ENCODE measurements around the gene UCKL1. TPM values are rescaled to one million over a fixed set of nuclear protein-coding genes. Genes with fewer than 3 reads are reported as not detected.
"Not testable (repeated sequence)": the region's sequence is repeated elsewhere in the genome, so short reads cannot be mapped to it uniquely, and the experiment has no call there.

UCKL1 gene
- total RNA-seq = 20.2 TPM

DNA sequence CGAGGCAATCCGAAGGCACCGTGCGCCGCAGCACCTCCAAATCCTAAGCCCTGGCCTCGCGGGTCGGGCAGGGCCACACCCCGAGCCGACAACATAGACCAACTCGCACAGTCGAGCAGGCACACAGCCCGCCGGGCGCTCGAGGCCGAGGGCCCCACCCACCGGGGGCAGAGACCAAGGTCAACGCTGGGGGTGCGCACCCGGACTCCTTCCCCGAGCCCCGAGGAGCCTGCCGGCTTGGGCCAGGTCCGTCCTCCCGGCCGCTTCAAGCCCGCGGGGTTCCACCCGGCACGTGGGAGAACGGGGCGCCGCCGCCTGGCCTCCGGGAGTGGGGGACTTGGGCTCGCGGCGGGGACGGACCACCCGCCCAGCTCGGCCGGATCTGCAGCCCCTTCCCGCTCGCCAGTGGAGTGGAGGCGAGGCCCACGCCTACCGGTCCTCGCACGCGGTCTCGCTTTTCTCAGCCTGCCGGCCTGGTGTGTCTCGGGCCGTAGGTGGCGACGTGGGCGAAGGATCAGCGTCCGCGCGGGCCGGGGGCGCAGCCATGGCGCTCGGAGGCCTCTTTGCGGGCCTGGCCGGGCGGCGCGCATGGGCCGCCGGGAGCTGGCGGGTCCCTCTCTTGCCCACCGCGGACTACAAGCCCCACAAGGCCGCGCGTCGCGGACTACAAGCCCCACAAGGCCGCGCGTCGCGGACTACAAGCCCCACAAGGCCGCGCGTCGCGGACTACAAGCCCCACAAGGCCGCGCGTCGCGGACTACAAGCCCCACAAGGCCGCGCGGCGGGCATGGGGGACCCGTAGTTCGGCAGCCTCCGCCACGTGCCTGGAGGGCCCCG, at the start of gene UCKL1:
TSS of gene UCKL1 (minus strand) at position 590 of the 837 bp plus-strand sequence. CDS start at position 546, 44 bp downstream.
- ATAC-seq (peak; percentile 77), DNase-seq (ENCODE audit: low spot score) (peak; percentile 93)

DNA sequence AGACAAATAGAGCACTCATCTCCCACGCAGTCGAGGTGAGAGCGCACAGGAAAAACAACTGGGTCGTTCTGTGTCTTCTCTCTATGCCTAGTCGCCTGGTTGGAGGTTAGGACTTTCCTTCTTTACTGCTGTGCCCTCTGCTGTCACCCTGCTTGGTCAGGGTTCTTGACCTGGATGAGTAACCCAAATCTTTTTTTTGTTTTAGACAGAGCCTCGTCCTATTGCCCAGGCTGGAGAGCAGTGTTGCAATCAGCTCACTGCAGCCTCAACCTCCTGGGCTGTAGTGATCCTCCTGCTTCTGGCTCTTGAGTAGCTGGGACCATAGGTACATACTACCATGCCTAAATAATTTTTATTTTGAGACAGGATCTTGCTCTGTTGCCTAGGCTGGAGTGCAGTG, 49.2 kb upstream of the UCKL1 start:
- DNase-seq (ENCODE audit: low spot score) = no peak
- peak; percentile 87 for ATAC-seq

DNA sequence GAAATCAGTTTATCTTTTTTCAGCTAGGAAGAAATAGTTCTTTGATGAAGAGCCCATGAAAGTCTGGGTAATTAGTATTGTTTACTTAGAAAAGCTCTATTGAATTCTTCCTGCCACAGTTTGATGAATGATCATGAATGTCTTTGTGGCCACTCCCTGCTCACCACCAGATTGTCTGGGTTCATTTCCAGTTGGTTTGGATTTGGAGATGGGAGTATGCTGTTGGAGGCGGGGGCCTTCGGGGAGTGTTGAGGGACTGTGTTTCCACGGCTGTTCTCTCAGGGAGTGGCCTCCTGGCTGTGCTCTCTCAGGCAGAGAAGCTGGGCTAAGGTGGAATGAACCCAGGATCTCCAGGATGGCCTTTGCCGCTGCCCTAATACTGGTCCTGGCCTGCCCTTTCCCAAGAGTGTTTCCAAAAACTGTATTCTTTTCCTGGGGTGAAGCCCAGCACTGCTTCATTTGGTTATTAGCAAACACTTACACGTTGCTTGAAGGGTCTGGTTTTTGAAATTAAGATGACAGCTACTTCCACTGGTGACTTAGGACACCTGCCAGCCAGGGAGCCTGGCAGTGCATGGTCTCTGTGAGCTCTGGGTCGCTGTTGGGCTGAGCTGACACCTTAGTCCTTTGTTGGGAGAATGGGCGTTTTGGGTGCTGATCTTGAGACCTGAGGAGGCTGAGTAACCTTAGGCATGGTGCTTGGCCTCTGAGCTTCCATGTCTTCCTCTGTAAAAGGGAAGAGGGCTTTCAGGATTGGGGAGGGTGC, 47.9 kb upstream of the UCKL1 start:
- no peak for ATAC-seq
- DNase-seq (ENCODE audit: low spot score) = no peak

DNA sequence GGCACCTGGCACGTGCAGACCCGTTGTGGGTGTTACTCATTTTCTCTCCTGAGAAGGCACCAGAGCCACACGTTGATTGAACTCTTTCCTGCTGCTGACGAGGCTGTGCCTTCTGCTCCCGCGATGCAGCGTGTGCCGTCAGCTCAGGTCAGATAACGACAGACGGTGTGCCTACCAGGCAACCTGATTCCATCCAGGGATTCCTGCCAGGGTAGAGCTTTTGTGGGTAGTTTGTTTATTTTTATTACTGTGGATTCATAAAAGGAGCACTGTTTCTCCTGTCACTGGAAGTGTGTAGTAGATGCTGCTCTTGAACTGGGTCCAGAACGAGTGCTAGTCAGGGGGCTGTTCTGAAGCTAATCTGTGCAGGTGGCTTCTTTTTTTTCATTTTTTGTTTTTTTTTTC, 45.4 kb upstream of the UCKL1 start:
- no peak for ATAC-seq
- DNase-seq (ENCODE audit: low spot score) = no peak

DNA sequence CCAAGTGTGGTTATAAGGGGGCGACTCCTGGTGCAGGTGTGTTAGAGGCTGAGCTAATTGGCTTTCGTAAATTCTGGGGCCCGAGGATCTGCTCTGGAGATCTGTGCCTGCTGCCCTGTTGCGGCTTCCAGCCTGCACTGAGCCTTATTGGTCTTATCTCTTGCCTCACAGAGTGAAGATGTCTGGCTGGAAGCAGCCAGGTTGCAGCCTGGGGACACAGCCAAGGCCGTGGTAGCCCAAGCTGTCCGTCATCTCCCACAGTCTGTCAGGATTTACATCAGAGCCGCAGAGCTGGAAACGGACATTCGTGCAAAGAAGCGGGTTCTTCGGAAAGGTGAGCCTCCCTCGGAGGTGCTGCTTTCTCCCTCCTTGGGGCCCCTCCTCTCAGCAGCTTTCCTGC, 44.7 kb upstream of the UCKL1 start:
- DNase-seq (ENCODE audit: low spot score) = no peak
- no peak for ATAC-seq

DNA sequence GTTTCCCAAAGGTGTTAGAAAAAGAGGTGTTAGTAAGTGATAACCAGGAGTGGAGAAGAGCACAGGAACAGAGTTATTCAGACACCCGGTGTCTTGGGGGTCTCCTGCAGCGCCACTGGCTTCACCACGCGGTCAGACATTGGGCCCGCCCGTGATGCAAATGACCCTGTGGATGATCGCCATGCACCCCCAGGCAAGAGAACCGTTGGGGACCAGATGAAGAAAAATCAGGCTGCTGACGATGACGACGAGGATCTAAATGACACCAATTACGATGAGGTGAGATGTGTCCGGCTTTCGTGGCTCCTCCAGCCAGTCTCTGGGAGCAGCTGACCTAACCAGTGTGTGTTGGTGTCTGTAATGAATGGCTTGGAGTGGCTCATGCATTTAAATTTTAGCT, 26.7 kb upstream of the UCKL1 start:
- DNase-seq (ENCODE audit: low spot score) (no peak), ATAC-seq (no peak)

DNA sequence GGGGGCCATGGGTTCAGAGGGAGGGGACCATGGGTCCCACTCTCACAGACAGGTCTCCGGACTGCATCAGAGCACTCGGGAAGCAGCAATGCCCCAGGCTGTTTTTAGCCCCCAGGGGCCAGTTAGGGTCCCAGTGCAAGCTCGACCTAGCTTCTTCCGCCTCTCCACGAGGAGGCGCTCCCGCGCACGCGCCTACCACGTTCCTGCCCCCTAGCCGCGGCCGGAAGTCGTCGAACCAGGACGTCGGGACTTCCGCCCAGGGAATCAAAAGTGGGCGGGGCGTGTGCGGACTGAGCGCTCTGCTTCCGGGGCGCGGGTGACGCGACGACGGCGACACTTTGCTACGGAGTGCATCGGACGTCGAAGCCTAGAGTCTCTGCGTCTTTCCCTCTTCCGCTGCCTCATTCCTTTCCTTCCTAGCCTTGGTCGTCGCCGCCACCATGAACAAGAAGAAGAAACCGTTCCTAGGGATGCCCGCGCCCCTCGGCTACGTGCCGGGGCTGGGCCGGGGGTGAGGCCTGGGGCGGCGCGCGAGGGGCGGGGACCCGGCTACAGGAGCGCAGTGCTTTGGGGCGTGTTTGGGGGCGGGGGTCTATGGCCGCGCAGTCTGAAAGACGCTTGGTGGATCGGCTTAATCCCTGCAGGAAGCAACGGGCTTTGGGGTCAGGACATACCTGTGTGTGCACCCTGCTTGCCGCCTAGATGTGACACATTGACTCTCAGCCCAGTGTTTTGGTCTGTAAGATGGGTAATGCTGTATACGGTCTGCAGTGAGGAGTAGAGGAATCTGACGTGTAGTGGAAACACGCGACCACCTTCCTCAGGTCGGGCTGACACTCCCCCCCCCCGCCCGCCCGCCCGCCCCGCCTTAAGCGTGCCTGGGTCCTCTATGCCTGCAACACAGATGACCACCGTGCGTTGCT, 24.9 kb upstream of the UCKL1 start, which contains the start of gene PRPF6:
TSS of gene PRPF6 (plus strand) at position 327 of the 923 bp plus-strand sequence. CDS start at position 441, 114 bp downstream.
- peak; percentile 95 for DNase-seq (ENCODE audit: low spot score)
- peak; percentile 86 for ATAC-seq

DNA sequence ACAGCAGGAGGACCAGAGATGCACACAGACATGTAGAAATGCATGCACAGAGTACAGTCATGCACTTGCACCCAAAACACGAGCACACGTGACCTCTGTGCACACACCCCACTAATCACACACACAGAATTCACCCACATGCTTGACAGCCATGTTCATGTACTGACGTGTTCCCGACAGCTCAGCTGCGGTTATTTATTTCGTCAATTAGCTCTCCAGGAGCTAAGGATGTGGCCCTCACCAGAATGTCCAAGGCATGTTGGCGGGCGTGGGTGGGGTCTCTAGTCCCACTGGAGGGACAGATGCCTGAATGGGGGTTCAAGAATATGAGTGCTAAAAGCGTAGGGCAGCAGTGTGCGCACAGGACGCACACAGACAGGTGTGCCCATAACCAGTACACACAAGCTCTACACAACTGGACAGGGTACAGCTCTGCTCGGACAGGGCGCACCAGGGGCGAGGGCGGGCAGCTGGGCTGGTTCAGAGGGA, 24.1 kb upstream of the UCKL1 start:
- DNase-seq (ENCODE audit: low spot score) = no peak
- peak; percentile 19 for ATAC-seq

DNA sequence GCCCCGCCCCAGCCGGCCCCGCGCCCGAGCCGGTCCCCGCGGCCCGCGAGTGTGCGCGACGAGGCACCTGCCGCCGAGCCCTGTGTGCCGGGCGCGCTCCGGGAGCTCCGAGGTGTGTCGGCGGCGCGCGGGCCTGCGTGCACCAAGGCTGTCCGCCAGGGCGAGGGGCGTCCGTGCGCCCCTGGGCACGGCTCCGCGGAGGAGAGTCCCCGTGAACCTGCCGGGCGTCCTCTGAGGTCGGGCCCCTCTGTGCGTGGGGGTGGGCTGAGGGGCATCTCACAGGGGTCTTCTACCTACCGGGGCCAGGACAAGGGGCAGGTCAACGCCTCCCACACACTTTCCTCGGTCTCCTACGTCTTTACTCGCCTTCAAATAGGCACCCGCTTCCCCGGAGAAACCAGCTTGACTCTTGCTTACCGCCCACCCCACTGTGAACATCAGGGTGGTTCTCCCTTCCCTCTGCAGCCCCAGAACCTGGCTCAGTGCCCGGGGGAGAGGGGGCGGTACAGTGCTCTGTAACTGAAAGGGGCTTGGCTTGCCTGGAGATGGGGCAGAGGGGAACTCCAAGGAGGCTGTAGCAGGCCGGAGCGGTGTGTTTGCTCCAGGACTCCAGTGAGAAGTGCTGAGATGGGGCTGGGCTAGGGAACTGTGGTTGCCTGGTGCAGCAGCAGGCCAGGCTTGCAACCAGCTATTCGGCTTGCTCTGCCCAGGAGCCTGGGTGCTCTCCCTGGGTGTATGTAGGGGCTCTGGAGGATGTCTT, 23.5 kb upstream of the UCKL1 start, which contains the start of gene SAMD10:
TSS of gene SAMD10 (minus strand) at position 86 of the 760 bp plus-strand sequence. CDS start 175 bp downstream, outside the sequence.
- DNase-seq (ENCODE audit: low spot score) = no peak
- peak; percentile 16 for ATAC-seq

DNA sequence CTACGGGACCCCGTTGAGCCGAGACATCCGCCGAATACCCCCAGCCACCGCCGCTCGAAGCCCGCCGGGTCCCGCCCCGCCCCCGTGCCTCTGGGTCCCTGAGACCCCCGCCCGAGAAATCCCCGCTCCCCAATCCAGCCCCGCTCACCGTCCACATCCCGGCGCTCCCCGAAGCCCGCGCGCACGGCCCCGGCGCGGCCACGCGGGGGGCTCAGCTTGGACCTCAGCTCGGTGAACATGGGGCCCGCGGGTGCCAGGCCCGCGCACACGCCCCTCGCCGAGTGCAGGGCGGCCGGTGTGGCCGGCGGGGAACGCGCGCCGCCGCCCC, 23.0 kb upstream of the UCKL1 start:
- ATAC-seq = no peak
- no peak for DNase-seq (ENCODE audit: low spot score)

DNA sequence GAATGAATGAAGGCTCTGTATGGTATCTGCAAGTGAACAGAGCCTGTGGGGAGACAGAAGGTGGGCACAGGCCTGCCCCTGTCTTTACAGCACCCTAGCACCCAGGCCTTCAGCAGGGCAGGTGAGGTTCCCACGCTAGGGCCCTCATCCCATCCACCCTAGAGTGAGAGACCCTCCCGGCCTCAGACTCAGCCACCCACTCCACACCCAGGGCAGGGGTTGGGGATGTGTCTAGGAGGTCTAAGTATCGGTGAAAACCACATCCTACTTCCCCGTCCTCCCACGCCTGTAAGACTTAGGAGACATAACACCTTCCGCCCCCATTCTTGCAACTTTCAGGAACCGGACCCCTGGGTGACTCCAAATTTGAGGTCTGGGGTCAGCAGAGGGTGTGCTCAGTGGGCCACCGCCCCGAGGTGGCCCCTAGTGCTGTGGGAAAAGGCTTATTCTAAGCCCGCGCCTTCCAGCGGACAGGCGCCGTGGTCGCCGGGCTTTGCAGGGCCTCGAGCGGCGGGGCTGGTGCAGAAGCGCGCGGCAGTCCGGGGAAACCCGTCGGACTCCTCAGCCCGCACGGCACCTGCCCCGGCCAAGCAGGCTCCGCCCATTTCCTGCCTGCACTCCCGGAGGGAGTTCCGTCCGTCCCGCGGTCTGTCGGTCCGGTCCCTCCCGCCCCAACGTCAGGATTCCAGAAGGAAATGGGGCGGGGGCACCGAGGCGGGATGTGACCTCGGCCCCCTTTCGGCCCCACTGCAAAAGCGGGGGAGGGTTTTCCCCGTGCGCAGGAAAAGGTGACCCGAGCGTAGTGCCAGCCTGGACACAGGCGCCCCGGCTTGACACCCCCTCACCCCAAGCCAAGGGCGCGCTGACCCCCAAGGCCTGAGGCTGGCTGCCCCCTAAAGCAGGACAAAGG, 22.4 kb upstream of the UCKL1 start:
- DNase-seq (ENCODE audit: low spot score) = peak; percentile 81
- peak; percentile 56 for ATAC-seq

DNA sequence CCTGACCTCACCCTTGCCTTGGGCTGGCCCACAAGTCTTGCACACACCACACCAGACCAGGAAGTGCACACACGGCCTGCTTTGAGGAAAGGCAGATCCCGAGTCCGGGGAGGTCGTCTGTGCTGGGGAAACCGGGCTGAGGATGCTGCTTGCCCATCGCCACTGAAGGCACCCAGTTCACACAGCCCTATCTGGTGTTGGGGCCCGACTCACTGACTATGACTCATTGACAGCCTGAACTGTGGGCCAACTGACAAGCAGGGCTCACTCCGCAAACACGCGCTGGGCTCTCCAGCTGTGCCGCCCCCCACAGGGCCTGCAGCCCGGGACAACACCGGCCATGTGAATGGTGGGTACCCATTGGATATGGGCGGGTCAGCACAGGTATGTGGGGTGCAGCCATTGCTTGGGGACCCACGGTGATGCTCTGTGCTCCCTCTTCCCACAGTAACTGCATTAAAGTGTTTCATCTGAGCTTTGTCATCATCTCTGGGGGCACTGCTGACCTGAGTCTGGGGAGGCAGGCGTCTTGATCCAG, 21.6 kb upstream of the UCKL1 start:
- ATAC-seq (no peak), DNase-seq (ENCODE audit: low spot score) (no peak)

DNA sequence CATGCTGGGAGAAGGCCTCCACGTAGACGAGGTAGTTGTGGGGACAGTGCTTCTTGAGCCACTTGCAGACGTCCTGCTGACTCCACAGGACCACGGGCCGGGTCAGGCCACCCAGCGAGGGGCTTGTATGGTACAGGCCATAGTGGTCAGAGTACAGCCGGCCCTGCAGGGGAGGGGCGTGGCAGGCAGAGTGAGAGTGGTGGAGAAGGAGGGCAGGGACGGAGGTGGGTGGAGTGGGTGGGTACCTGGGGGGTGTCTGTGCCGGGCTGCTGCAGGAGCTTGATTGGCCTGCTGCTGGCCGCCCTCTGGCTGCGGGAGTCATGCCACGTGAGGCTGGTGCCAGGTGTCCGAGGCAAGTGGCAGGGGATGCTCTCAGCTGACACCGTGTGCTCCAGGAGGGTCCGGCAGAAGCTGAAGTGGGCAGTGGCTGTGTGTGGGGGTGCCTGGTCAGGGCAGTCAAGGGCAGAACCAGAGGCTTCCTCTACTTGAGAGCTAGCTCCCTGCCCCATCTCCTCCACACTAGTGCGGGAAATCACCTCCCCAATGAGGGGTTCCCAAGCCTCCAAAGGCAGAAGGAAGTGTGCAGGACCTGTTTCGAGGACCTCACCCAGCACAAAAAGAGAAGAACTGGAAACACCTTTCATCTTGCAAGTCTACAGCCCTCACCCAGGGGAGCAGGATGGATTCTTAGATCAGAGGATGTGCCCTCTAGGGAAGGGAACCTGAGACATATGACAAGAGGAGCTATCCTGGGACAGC, 20.9 kb upstream of the UCKL1 start:
- no peak for ATAC-seq

DNA sequence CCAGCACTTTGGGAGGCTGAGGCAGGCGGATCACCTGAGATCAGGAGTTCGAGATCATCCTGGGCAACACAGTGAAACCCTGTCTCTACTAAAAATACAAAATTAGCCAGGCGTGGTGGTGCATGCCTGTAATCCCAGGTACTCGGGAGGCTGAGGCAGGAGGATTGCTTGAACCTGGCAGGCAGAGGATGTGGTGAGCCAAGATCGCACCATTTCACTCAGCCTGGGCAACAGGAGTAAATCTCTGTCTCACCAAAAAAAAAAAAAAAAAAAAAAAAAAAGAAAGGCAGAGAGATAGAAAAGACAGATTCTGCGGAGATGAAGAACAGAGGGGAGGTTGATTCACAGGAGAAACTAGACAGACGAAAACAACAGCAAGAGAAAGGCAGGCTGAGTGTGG, 20.3 kb upstream of the UCKL1 start:
- not testable (repeated sequence) for DNase-seq (ENCODE audit: low spot score); ATAC-seq

More for the DNA sequence above, 20.9 kb upstream of the UCKL1 start:
- DNase-seq (ENCODE audit: low spot score) = no peak

DNA sequence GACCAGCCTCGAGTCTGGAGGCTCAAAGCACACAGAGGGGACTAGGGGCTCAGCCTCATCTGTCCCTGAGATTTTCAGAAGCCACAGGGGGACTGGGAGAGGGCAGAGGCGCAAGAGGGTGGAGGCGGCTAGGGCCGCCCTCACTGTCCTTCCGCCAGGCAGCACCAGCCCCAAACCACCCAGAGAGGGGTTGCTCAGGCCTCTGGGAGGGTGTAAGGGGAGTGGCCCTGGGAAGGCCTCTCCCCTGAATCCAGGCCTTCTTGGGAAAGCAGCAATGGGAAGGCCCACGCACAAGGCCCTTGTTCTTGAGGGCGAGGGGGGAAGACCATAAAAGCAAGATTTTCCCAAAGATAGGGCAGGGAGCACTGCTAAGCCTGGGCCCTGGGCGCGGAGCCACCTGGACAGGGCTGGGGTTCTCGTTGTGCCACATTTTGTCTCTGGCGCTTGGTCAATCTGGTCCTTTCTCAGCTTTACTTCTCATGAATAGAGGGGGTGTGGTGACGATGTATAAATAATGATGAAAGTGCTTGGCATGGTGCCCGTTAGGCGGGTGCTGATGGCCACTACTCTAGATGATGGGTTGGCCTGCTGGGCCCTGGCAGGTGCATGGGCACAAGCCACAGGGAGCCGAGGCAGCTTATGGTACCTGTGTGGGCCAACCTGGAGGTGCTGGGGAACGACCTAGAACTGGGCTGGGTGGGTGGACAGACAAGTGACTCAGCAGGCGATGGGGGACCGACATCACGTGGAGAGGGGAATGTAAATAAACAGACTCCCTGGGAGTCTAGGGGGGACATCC, 18.4 kb upstream of the UCKL1 start:
- peak; percentile 86 for DNase-seq (ENCODE audit: low spot score)
- peak; percentile 41 for ATAC-seq

DNA sequence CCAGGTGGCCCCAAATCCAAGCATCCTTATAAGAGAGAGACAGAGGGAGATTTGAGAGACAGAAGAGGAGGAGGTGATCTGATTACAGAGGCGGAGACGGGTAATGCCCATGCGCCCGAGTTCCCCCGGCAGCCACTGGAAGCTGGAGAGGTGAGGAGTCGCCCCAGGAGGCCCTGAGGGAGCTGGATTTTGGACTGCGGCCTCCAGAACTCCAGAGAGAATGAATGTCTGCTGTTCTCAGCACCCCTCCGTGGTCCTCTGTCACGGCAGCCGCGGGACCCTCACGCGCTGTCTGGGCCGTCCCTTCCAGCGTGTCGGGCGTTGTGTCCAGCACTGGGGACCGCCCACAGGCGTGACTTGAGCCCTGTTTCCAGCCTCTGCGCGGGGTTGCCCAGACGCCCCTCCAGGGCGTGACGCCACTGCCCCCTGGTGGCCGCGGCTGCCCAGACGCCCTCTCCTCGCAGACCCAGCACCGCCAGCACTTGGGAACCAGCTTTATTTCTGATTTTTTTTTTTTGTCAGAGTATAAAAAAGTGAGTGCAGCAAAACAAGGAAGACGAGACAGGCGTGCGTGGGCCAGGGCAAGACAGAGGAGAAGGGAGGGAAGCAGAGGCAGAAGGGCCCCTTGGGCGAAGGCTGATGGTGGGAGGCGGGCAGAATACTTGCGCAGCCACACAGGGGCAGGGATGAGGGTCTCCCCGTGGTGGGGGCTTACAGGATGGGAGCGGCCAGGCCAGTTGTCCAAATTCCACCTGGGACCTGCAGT, 17.6 kb upstream of the UCKL1 start:
- DNase-seq (ENCODE audit: low spot score) (peak; percentile 88), ATAC-seq (peak; percentile 79)
